Calu3 (cell line): ENCODE data around the gene PTCD2. TPM values are rescaled to one million over a fixed set of nuclear protein-coding genes. Genes with fewer than 3 reads are reported as not detected.

Experiments
- BruUV-seq: library from RNA; stranded (reverse); fragments of 400-500 nt; replicated peaks from 2 replicates; lab custom pipeline; 2021; lab: Mats Ljungman, UMichigan
- CTCF ChIA-PET: fragments of 300-600 bp; sonication (Branson Sonifier 250); formaldehyde crosslinking; loops from one replicate; lab custom pipeline; 2022; ENCODE audit warnings: antibody characterized with exemption; lab: Charles Lee
- DNase-seq: peaks from one replicate; pipeline ENCODE4 v3.0.0; 2022
- H3K27ac Mint-ChIP-seq: one replicate; pipeline ENCODE4 v1.8.0; 2022; ENCODE audit warnings: mixed read lengths; ENCODE audit not compliant: unreplicated experiment
- H3K27me3 Mint-ChIP-seq: one replicate; pipeline ENCODE4 v1.8.0; 2022; ENCODE audit warnings: mixed read lengths; ENCODE audit not compliant: unreplicated experiment
- H3K36me3 Mint-ChIP-seq: one replicate; pipeline ENCODE4 v1.8.0; 2022; ENCODE audit warnings: mild to moderate bottlenecking, moderate library complexity, mixed read lengths; ENCODE audit not compliant: insufficient read depth, unreplicated experiment
- H3K4me1 Mint-ChIP-seq: one replicate; pipeline ENCODE4 v1.8.0; 2022; ENCODE audit warnings: mild to moderate bottlenecking, low read depth, mixed read lengths; ENCODE audit not compliant: unreplicated experiment
- H3K4me3 Mint-ChIP-seq: one replicate; pipeline ENCODE4 v1.8.0; 2022; ENCODE audit warnings: mild to moderate bottlenecking, low read depth, moderate library complexity, mixed read lengths; ENCODE audit not compliant: unreplicated experiment
- H3K9me3 Mint-ChIP-seq: one replicate; pipeline ENCODE4 v1.8.0; 2022; ENCODE audit warnings: low read depth, mixed read lengths; ENCODE audit not compliant: unreplicated experiment
- CTCF ChIP-seq: fragments of 200-600 bp; IDR thresholded peaks from one replicate; pipeline ENCODE4 v1.8.0; 2022; ENCODE audit warnings: antibody characterized with exemption; ENCODE audit not compliant: unreplicated experiment
- intact Hi-C: fragments of 100-400 bp; cut with micrococcal nuclease; formaldehyde crosslinking; loops from one replicate; pipeline ENCODE4 v1.10.0; 2022; ENCODE audit not compliant: unreplicated experiment
- total RNA-seq: library from RNA; stranded (reverse); gene quantifications from 2 replicates; pipeline ENCODE4 v1.2.3, GENCODE V29; 2022

Gene PTCD2
- total RNA-seq, 1 experiment from 2014 or later: 14.3 TPM

GRCh38 chr5:72390836-72391235 is 70.7 kb downstream of the PTCD2 start:
- no peak for TF ChIP-seq CTCF
- no peaks in the 10 kb centered on the region for H3K36me3 Mint-ChIP-seq
- no peak for DNase-seq
- no peaks in the 10 kb centered on the region for H3K27me3 Mint-ChIP-seq
- no peaks in the 10 kb centered on the region for H3K9me3 Mint-ChIP-seq
- H3K4me1 Mint-ChIP-seq: no peaks in the 10 kb centered on the region
- H3K27ac Mint-ChIP-seq: no peak overlapping the region
- no peak overlapping the region for H3K4me3 Mint-ChIP-seq
- CTCF ChIA-PET: no interaction called here
- intact Hi-C loops: loop anchor here (10.0 kb wide), 2 partner anchors 134 to 424 kb away; partner anchors contain the start of gene TNPO1
- no TSS peak for BruUV-seq

GRCh38 chr5:72392326-72392733 is 72.2 kb downstream of the PTCD2 start:
- TF ChIP-seq CTCF: no peak
- no peak for DNase-seq
- Mint-ChIP-seq H3K27ac (no peak overlapping the region), H3K36me3 (no peaks in the 10 kb centered on the region), H3K4me3 (no peak overlapping the region), H3K4me1 (no peaks in the 10 kb centered on the region), H3K27me3 (no peaks in the 10 kb centered on the region), H3K9me3 (no peaks in the 10 kb centered on the region)
- intact Hi-C loops: loop anchor here (10.0 kb wide), 2 partner anchors 132 to 422 kb away; partner anchors contain the start of gene TNPO1
- no TSS peak for BruUV-seq
- CTCF ChIA-PET: no interaction called here

GRCh38 chr5:72393052-72393451 is 72.9 kb downstream of the PTCD2 start:
- CTCF ChIA-PET: no interaction called here
- no peak for TF ChIP-seq CTCF
- no TSS peak for BruUV-seq

GRCh38 chr5:72394688-72395087 is 74.5 kb downstream of the PTCD2 start:
- peak; percentile 15 for DNase-seq
- no TSS peak for BruUV-seq
- H3K27me3 Mint-ChIP-seq: peaks cover 20% of the 10 kb centered on the region
- no peaks in the 10 kb centered on the region for H3K36me3 Mint-ChIP-seq
- intact Hi-C loops: loop anchor here (10.0 kb wide), 2 partner anchors 130 to 420 kb away; partner anchors contain the start of gene TNPO1
- peak; percentile 15 for TF ChIP-seq CTCF
- CTCF ChIA-PET: no interaction called here
- no peaks in the 10 kb centered on the region for H3K9me3 Mint-ChIP-seq
- no peak overlapping the region for H3K4me3 Mint-ChIP-seq
- no peaks in the 10 kb centered on the region for H3K4me1 Mint-ChIP-seq
- H3K27ac Mint-ChIP-seq: no peak overlapping the region

More at GRCh38 chr5:72393052-72393451, 72.9 kb downstream of the PTCD2 start:
- no peak overlapping the region for H3K27ac Mint-ChIP-seq
- no peaks in the 10 kb centered on the region for H3K36me3 Mint-ChIP-seq
- intact Hi-C loops: loop anchor here (10.0 kb wide), 2 partner anchors 132 to 422 kb away; partner anchors contain the start of gene TNPO1
- no peaks in the 10 kb centered on the region for H3K4me1 Mint-ChIP-seq
- H3K4me3 Mint-ChIP-seq: no peak overlapping the region
- no peaks in the 10 kb centered on the region for H3K9me3 Mint-ChIP-seq
- peaks cover 4% of the 10 kb centered on the region for H3K27me3 Mint-ChIP-seq
- no peak for DNase-seq
